SK-N-SH (cell line): ENCODE data around the gene NSD2. TPM values are rescaled to one million over a fixed set of nuclear protein-coding genes. Genes with fewer than 3 reads are reported as not detected.

Source experiments
- CTCF ChIA-PET: fragments of 300-600, 350-600 bp; formaldehyde crosslinking; extraction: SDS; loops from one replicate; lab custom pipeline; 2021; lab: Yijun Ruan, JAX
- POLR2A ChIA-PET: fragments of 350-600 bp; sonication (Branson Sonifier 250); formaldehyde crosslinking; extraction: SDS; loops from one replicate; lab custom pipeline; 2020; ENCODE audit warnings: antibody characterized with exemption, inconsistent platforms; lab: Yijun Ruan, JAX
- DNase-seq: peaks from one replicate; pipeline ENCODE4 v3.0.0; 2012
- H2AFZ ChIP-seq: fragments of 200-600 bp; sonication (generic); 2 replicates; pipeline ENCODE4 v1.8.1; 2016; ENCODE audit warnings: antibody characterized with exemption, mild to moderate bottlenecking, low read depth
- H3F3A ChIP-seq: fragments of 200-600 bp; sonication (generic); replicated peaks from 2 replicates; pipeline ENCODE3; 2016; ENCODE audit warnings: antibody characterized with exemption, mild to moderate bottlenecking; ENCODE audit not compliant: insufficient read depth
- H3K27ac ChIP-seq, 2 experiments: fragments of 200-500 bp in 1 of 2; fragments of 200-600 bp in 1 of 2; sonication (Bioruptor generic) in 1 of 2; sonication (generic), shearing (Covaris generic) in 1 of 2; 2 replicates each; pipeline versions ENCODE4 v1.5.1 to v1.6.1; 2014 to 2016; ENCODE audit warnings: low read depth in 2 of 2, inconsistent platforms in 1 of 2, low read length in 1 of 2, mild to moderate bottlenecking in 1 of 2, mixed read lengths in 1 of 2
- H3K27me3 ChIP-seq: fragments of 200-600 bp; sonication (generic), shearing (Covaris generic); 2 replicates; pipeline ENCODE4 v1.6.1; 2016; ENCODE audit warnings: mixed run types; ENCODE audit not compliant: insufficient read depth
- H3K36me3 ChIP-seq, 2 experiments: fragments of 200-500 bp in 1 of 2; fragments of 200-600 bp in 1 of 2; sonication (Bioruptor generic) in 1 of 2; sonication (generic) in 1 of 2; replicated peaks in 1 of 2; 2 replicates each; pipeline versions ENCODE3 to v1.5.1; 2014 to 2016; ENCODE audit warnings: low read length in 1 of 2, mild to moderate bottlenecking in 1 of 2; ENCODE audit not compliant: insufficient read depth in 2 of 2, control insufficient read depth in 1 of 2
- H3K4me1 ChIP-seq, 2 experiments: fragments of 200-500 bp in 1 of 2; fragments of 200-600 bp in 1 of 2; sonication (Bioruptor generic) in 1 of 2; sonication (generic), shearing (Covaris generic) in 1 of 2; 2 replicates each; pipeline versions ENCODE4 v1.5.1 to v1.6.1; 2014 to 2016; ENCODE audit warnings: low read depth in 1 of 2, low read length in 1 of 2, mixed run types in 1 of 2; ENCODE audit not compliant: insufficient read depth in 2 of 2, control insufficient read depth in 1 of 2
- H3K4me2 ChIP-seq: fragments of 200-600 bp; sonication (generic), shearing (Covaris generic); 2 replicates; pipeline ENCODE4 v1.6.1; 2017; ENCODE audit warnings: mixed run types
- H3K4me3 ChIP-seq, 2 experiments: fragments of 200-500 bp in 1 of 2; fragments of 200-600 bp in 1 of 2; sonication (Bioruptor generic) in 1 of 2; sonication (generic), shearing (Covaris generic) in 1 of 2; 2 replicates each; pipeline versions ENCODE4 v1.5.1 to v1.8.1; 2014 to 2016; ENCODE audit warnings: low read depth in 2 of 2, inconsistent platforms in 1 of 2, low read length in 1 of 2, mild to moderate bottlenecking in 1 of 2, mixed read lengths in 1 of 2, moderate library complexity in 1 of 2
- H3K79me2 ChIP-seq: fragments of 200-600 bp; sonication (generic); 2 replicates; pipeline ENCODE4 v1.8.1; 2017; ENCODE audit warnings: mild to moderate bottlenecking; ENCODE audit not compliant: insufficient read depth
- H3K9ac ChIP-seq: fragments of 200-600 bp; sonication (generic); 2 replicates; pipeline ENCODE4 v1.6.1; 2017; ENCODE audit warnings: mixed run types
- H3K9me2 ChIP-seq: fragments of 200-600 bp; sonication (generic); 2 replicates; pipeline ENCODE4 v1.6.1; 2017; ENCODE audit warnings: mixed run types
- H3K9me3 ChIP-seq: fragments of 200-600 bp; sonication (generic); 2 replicates; pipeline ENCODE4 v1.6.1; 2017; ENCODE audit warnings: mixed run types, mild to moderate bottlenecking, moderate library complexity
- H4K20me1 ChIP-seq: fragments of 200-600 bp; sonication (generic); 2 replicates; pipeline ENCODE4 v1.6.1; 2017; ENCODE audit warnings: mild to moderate bottlenecking, mixed run types; ENCODE audit not compliant: insufficient read depth
- CHD2 ChIP-seq: fragments of 150-350 bp; IDR thresholded peaks from 2 replicates; pipeline ENCODE4 v1.6.1; 2018; ENCODE audit warnings: low read length; ENCODE audit not compliant: partially characterized antibody
- EZH2phosphoT487 ChIP-seq: fragments of 200-600 bp; sonication (generic); IDR thresholded peaks from 2 replicates; pipeline ENCODE4 v1.6.1; 2017; ENCODE audit warnings: low read depth, mixed run types, mild to moderate bottlenecking, antibody characterized with exemption, moderate library complexity, borderline replicate concordance
- FOSL2 ChIP-seq: IDR thresholded peaks from 2 replicates; pipeline ENCODE4 v1.4.0; 2012; ENCODE audit warnings: low read depth, mild to moderate bottlenecking, moderate library complexity, borderline replicate concordance
- FOXJ3 ChIP-seq: sonication (generic); formaldehyde crosslinking; IDR thresholded peaks from 2 replicates; pipeline ENCODE4 v1.5.1; 2020; ENCODE audit warnings: mild to moderate bottlenecking, missing genetic modification reagents
- FOXM1 ChIP-seq: IDR thresholded peaks from 2 replicates; pipeline ENCODE4 v1.4.0; 2012; ENCODE audit warnings: low read depth, mild to moderate bottlenecking
- GABPA ChIP-seq: IDR thresholded peaks from 2 replicates; pipeline ENCODE4 v1.4.0; 2012; ENCODE audit warnings: low read depth, mild to moderate bottlenecking
- IRF3 ChIP-seq: fragments of 150-350 bp; IDR thresholded peaks from 2 replicates; pipeline ENCODE4 v1.6.1; 2016; ENCODE audit warnings: mild to moderate bottlenecking, low read depth, low read length
- NRF1 ChIP-seq: IDR thresholded peaks from 2 replicates; pipeline ENCODE4 v1.6.1; 2012; ENCODE audit warnings: low read depth, mild to moderate bottlenecking, low read length
- POLR2AphosphoS5 ChIP-seq: IDR thresholded peaks from 2 replicates; pipeline ENCODE4 v1.6.1; 2012; ENCODE audit warnings: low read depth, low read length
- RAD21 ChIP-seq: IDR thresholded peaks from 2 replicates; pipeline ENCODE4 v1.6.1; 2012; ENCODE audit warnings: mild to moderate bottlenecking, low read length
- RFX5 ChIP-seq: IDR thresholded peaks from 2 replicates; pipeline ENCODE4 v1.6.1; 2012; ENCODE audit warnings: mild to moderate bottlenecking, improper control_type of control experiment, low read length
- SMC3 ChIP-seq: IDR thresholded peaks from 2 replicates; pipeline ENCODE4 v1.6.1; 2012; ENCODE audit warnings: low read depth, low read length, improper control_type of control experiment
- WGBS: methylation state at CpG from one replicate; pipeline ENCODE4 v1.1.6; 2017; ENCODE audit warnings: low lambda C conversion rate; 5-methylcytosine and 5-hydroxymethylcytosine counted together
- polyA plus RNA-seq, 3 experiments: library from polyadenylated mRNA; depleted of rRNA; stranded (reverse); fragments of >200 nt; gene quantifications; 2 replicates each; pipeline ENCODE4 v1.2.3, GENCODE V29; 2012

Gene NSD2
- polyA plus RNA-seq, 1 of the 3 experiments (the other 2 are of a cell fraction): 34.2 TPM

- no peaks in the 10 kb centered on the region for H3K9me3 ChIP-seq
- peaks cover 100% of the 10 kb centered on the region for H3K79me2 ChIP-seq
- no peak overlapping the region for H3K4me3 ChIP-seq
- H2AFZ ChIP-seq: no peak overlapping the region
- ChIA-PET POLR2A (no interaction called here), CTCF (interaction anchor here (1.0 to 2.8 kb wide), 3 partner anchors 10 to 23 kb away, joined by 3 to 14 read pairs (median 9); no protein-coding TSS in a partner anchor)
- peaks cover 55% of the 10 kb centered on the region; the same call in 1 of the 2 replicates for H4K20me1 ChIP-seq
- peaks cover 4% of the 10 kb centered on the region for H3F3A ChIP-seq
- no peak overlapping the region for H3K4me2 ChIP-seq
- H3K9ac ChIP-seq: no peak overlapping the region
- TF ChIP-seq EZH2phosphoT487: no peak
- TF ChIP-seq IRF3: no peak
- TF ChIP-seq GABPA: no peak
- no peak for DNase-seq
- over 99% methylated on average over 7 of the region's 7 CpGs for WGBS
- no peaks in the 10 kb centered on the region for H3K27me3 ChIP-seq
- H3K4me1 ChIP-seq: no peaks in the 10 kb centered on the region
- H3K9me2 ChIP-seq: no peaks in the 10 kb centered on the region
- H3K27ac ChIP-seq: no peak overlapping the region
- peaks cover 9 to 37% of the 10 kb centered on the region in 2 experiments for H3K36me3 ChIP-seq
These were observed 51.6 kb downstream of the NSD2 start for GRCh38 chr4:1922821-1923220.

- no peak overlapping the region for H2AFZ ChIP-seq
- no peaks in the 10 kb centered on the region for H3K9me3 ChIP-seq
- no peaks in the 10 kb centered on the region for H3K27me3 ChIP-seq
- H4K20me1 ChIP-seq: peaks cover 62% of the 10 kb centered on the region; the same call in 1 of the 2 replicates
- H3K4me3 ChIP-seq: no peak overlapping the region
- H3K9ac ChIP-seq: no peak overlapping the region
- peaks cover 100% of the 10 kb centered on the region for H3K79me2 ChIP-seq
- ChIA-PET CTCF (interaction anchor here (0.7 to 1.8 kb wide), 7 partner anchors 9 to 173 kb away, joined by 3 to 5 read pairs (median 4); no protein-coding TSS in a partner anchor), POLR2A (no interaction called here)
- H3K4me2 ChIP-seq: no peak overlapping the region
- H3K36me3 ChIP-seq: peaks cover 20 to 23% of the 10 kb centered on the region in 2 experiments
- H3K27ac ChIP-seq: no peak overlapping the region; a peak in 1 of 4 replicates
- no peaks in the 10 kb centered on the region for H3K4me1 ChIP-seq
- H3K9me2 ChIP-seq: no peaks in the 10 kb centered on the region
- no peak for DNase-seq
- 68% methylated on average over 3 of the region's 3 CpGs for WGBS
- H3F3A ChIP-seq: no peaks in the 10 kb centered on the region
- TF ChIP-seq FOXJ3 (no peak), CHD2 (no peak), NRF1 (no peak), FOXM1 (no peak), SMC3 (no peak), POLR2AphosphoS5 (no peak), RAD21 (no peak), FOSL2 (no peak), RFX5 (no peak)
These were observed 56.5 kb downstream of the NSD2 start for GRCh38 chr4:1927675-1928074.
